ENCODE data around the gene RUFY1. TPM values are rescaled to one million over a fixed set of nuclear protein-coding genes. Genes with fewer than 3 reads are reported as not detected.
"Not testable (repeated sequence)": the region's sequence is repeated elsewhere in the genome, so short reads cannot be mapped to it uniquely, and the experiment has no call there.

The RUFY1 gene
- total RNA-seq, 2 experiments from 2014 or later: 31.1 to 31.8 TPM

GRCh38 chr5:179617930-179618329 is 67.6 kb downstream of the RUFY1 start:
- H3K4me1 Mint-ChIP-seq: peaks cover 53% of the 10 kb centered on the region
- no peak for DNase-seq
- H3K27me3 Mint-ChIP-seq: peaks cover 8% of the 10 kb centered on the region
- H3K9me3 Mint-ChIP-seq: no peaks in the 10 kb centered on the region
- H3K27ac Mint-ChIP-seq: peak overlapping the region; percentile 35
- H3K4me3 Mint-ChIP-seq: peak overlapping the region; percentile 32
- peaks cover 84% of the 10 kb centered on the region for H3K36me3 Mint-ChIP-seq

GRCh38 chr5:179618923-179619554 is 68.7 kb downstream of the RUFY1 start:
- no peaks in the 10 kb centered on the region for H3K9me3 Mint-ChIP-seq
- H3K36me3 Mint-ChIP-seq: peaks cover 83% of the 10 kb centered on the region
- peaks cover 8% of the 10 kb centered on the region for H3K27me3 Mint-ChIP-seq
- H3K4me3 Mint-ChIP-seq: peak overlapping the region; percentile 90
- peaks cover 50% of the 10 kb centered on the region for H3K4me1 Mint-ChIP-seq
- peak overlapping the region; percentile 87 for H3K27ac Mint-ChIP-seq
- no peak for DNase-seq

- DNase-seq: no peak
- H3K36me3 Mint-ChIP-seq: peaks cover 79% of the 10 kb centered on the region
- H3K4me1 Mint-ChIP-seq: peaks cover 53% of the 10 kb centered on the region
- H3K4me3 Mint-ChIP-seq: peak overlapping the region; percentile 95
- no peak overlapping the region for H3K27ac Mint-ChIP-seq
- H3K27me3 Mint-ChIP-seq: peaks cover 8% of the 10 kb centered on the region
- no peaks in the 10 kb centered on the region for H3K9me3 Mint-ChIP-seq
These were observed 69.4 kb downstream of the RUFY1 start for GRCh38 chr5:179619776-179620175.

GRCh38 chr5:179620293-179620692 is 69.9 kb downstream of the RUFY1 start:
- DNase-seq: no peak
- peak overlapping the region; percentile 95 for H3K4me3 Mint-ChIP-seq
- H3K27ac Mint-ChIP-seq: peak overlapping the region; percentile 90
- H3K36me3 Mint-ChIP-seq: peaks cover 76% of the 10 kb centered on the region
- peaks cover 8% of the 10 kb centered on the region for H3K27me3 Mint-ChIP-seq
- no peaks in the 10 kb centered on the region for H3K9me3 Mint-ChIP-seq
- H3K4me1 Mint-ChIP-seq: peaks cover 56% of the 10 kb centered on the region

- peak overlapping the region; percentile 95 for H3K4me3 Mint-ChIP-seq
- peaks cover 56% of the 10 kb centered on the region for H3K4me1 Mint-ChIP-seq
- H3K9me3 Mint-ChIP-seq: no peaks in the 10 kb centered on the region
- no peak for DNase-seq
- peak overlapping the region; percentile 90 for H3K27ac Mint-ChIP-seq
- H3K27me3 Mint-ChIP-seq: peaks cover 8% of the 10 kb centered on the region
- peaks cover 73% of the 10 kb centered on the region for H3K36me3 Mint-ChIP-seq
These were observed 70.5 kb downstream of the RUFY1 start for GRCh38 chr5:179620703-179621350.

- H3K9me3 Mint-ChIP-seq: no peaks in the 10 kb centered on the region
- peak overlapping the region; percentile 90 for H3K27ac Mint-ChIP-seq
- peaks cover 51% of the 10 kb centered on the region for H3K4me1 Mint-ChIP-seq
- H3K27me3 Mint-ChIP-seq: peaks cover 8% of the 10 kb centered on the region
- no peak for DNase-seq
- H3K4me3 Mint-ChIP-seq: peak overlapping the region; percentile 95
- H3K36me3 Mint-ChIP-seq: peaks cover 65% of the 10 kb centered on the region
These were observed 71.3 kb downstream of the RUFY1 start for GRCh38 chr5:179621551-179622214.

GRCh38 chr5:179623003-179623905 is 72.9 kb downstream of the RUFY1 start, which contains the start of gene HNRNPH1:
Gene HNRNPH1 (minus strand): TSS chr5:179623671. CDS start chr5:179623133, 538 bp downstream.
- H3K27me3 Mint-ChIP-seq: peaks cover 8% of the 10 kb centered on the region
- peaks cover 51% of the 10 kb centered on the region for H3K36me3 Mint-ChIP-seq
- H3K4me1 Mint-ChIP-seq: peaks cover 38% of the 10 kb centered on the region
- peak within 1 kb of the TSS; percentile 97 for H3K27ac Mint-ChIP-seq
- peak within 1 kb of the TSS; percentile 95 for H3K4me3 Mint-ChIP-seq
- H3K9me3 Mint-ChIP-seq: no peaks in the 10 kb centered on the region
- DNase-seq: peak; percentile 96

GRCh38 chr5:179623906-179624741 is 73.8 kb downstream of the RUFY1 start:
- Mint-ChIP-seq H3K27me3 (peaks cover 8% of the 10 kb centered on the region), H3K9me3 (no peaks in the 10 kb centered on the region), H3K36me3 (peaks cover 45% of the 10 kb centered on the region), H3K4me1 (peaks cover 36% of the 10 kb centered on the region), H3K4me3 (peak overlapping the region; percentile 95), H3K27ac (peak overlapping the region; percentile 97)
- DNase-seq: peak; percentile 71

- DNase-seq: no peak
- Mint-ChIP-seq H3K4me1 (peaks cover 32% of the 10 kb centered on the region), H3K36me3 (peaks cover 40% of the 10 kb centered on the region), H3K9me3 (no peaks in the 10 kb centered on the region), H3K27ac (peak overlapping the region; percentile 97), H3K27me3 (peaks cover 8% of the 10 kb centered on the region), H3K4me3 (peak overlapping the region; percentile 95)
These were observed 74.5 kb downstream of the RUFY1 start for GRCh38 chr5:179624841-179625271.

- H3K36me3 Mint-ChIP-seq, DNase-seq, H3K4me1 Mint-ChIP-seq, H3K27me3 Mint-ChIP-seq, H3K27ac Mint-ChIP-seq, H3K9me3 Mint-ChIP-seq: not testable (repeated sequence)
- peak overlapping the region; percentile 58 for H3K4me3 Mint-ChIP-seq
These were observed 83.4 kb downstream of the RUFY1 start for GRCh38 chr5:179633501-179634369.

GRCh38 chr5:179634370-179635172 is 84.2 kb downstream of the RUFY1 start:
- H3K27ac Mint-ChIP-seq, H3K4me3 Mint-ChIP-seq, H3K27me3 Mint-ChIP-seq, H3K9me3 Mint-ChIP-seq, H3K36me3 Mint-ChIP-seq, DNase-seq, H3K4me1 Mint-ChIP-seq: not testable (repeated sequence)

- not testable (repeated sequence) for H3K36me3 Mint-ChIP-seq
These were observed 88.9 kb downstream of the RUFY1 start for GRCh38 chr5:179639296-179639695.

More at GRCh38 chr5:179639296-179639695, 88.9 kb downstream of the RUFY1 start:
- H3K27me3 Mint-ChIP-seq, DNase-seq, H3K4me3 Mint-ChIP-seq, H3K4me1 Mint-ChIP-seq, H3K9me3 Mint-ChIP-seq, H3K27ac Mint-ChIP-seq: not testable (repeated sequence)
